GM19395 (cell line): ENCODE measurements around the gene NOVA2.

Experiments used
- ATAC-seq: cut with Tn5 transposase; IDR thresholded peaks from one replicate; pipeline ENCODE4 v1.9.1; 2021; ENCODE audit warnings: mild to moderate bottlenecking, moderate library complexity; ENCODE audit not compliant: unreplicated experiment

Gene NOVA2

GRCh38 chr19:45973553-45974338 lies at the start of gene NOVA2:
TSS of gene NOVA2 (minus strand) at chr19:45973865. CDS start at chr19:45973351, 514 bp downstream.
- no peak for ATAC-seq

- no peak for ATAC-seq
These were observed 49.7 kb upstream of the NOVA2 start for GRCh38 chr19:46023311-46023779.

- no peak for ATAC-seq
These were observed 49.0 kb upstream of the NOVA2 start, which contains the start of gene PGLYRP1 for GRCh38 chr19:46022431-46023310. TSS of gene PGLYRP1 (minus strand) at chr19:46023053. CDS start at chr19:46023021, 32 bp downstream.

GRCh38 chr19:46022061-46022430 lies 48.4 kb upstream of the NOVA2 start:
- no peak for ATAC-seq

GRCh38 chr19:46021531-46022041 lies 47.9 kb upstream of the NOVA2 start:
- ATAC-seq = no peak

- no peak for ATAC-seq
These were observed 47.1 kb upstream of the NOVA2 start for GRCh38 chr19:46020819-46021125.

- no peak for ATAC-seq
These were observed 45.6 kb upstream of the NOVA2 start for GRCh38 chr19:46019270-46019669.

- no peak for ATAC-seq
These were observed 45.1 kb upstream of the NOVA2 start for GRCh38 chr19:46018729-46019251.

- ATAC-seq = no peak
These were observed 44.4 kb upstream of the NOVA2 start for GRCh38 chr19:46017874-46018675.

GRCh38 chr19:46017095-46017429 lies 43.4 kb upstream of the NOVA2 start:
- no peak for ATAC-seq

GRCh38 chr19:46016426-46017094 lies 42.9 kb upstream of the NOVA2 start:
- no peak for ATAC-seq

- no peak for ATAC-seq
These were observed 42.2 kb upstream of the NOVA2 start for GRCh38 chr19:46015687-46016425.

- ATAC-seq = no peak
These were observed 41.4 kb upstream of the NOVA2 start for GRCh38 chr19:46014941-46015686.

- ATAC-seq = no peak
These were observed 40.9 kb upstream of the NOVA2 start for GRCh38 chr19:46014534-46014933.

- no peak for ATAC-seq
These were observed 36.2 kb upstream of the NOVA2 start for GRCh38 chr19:46009530-46010510.

GRCh38 chr19:46006411-46006810 lies 32.7 kb upstream of the NOVA2 start:
- no peak for ATAC-seq

- no peak for ATAC-seq
These were observed 29.1 kb upstream of the NOVA2 start for GRCh38 chr19:46002678-46003275.
